ENCODE results near the gene BLOC1S2. TPM values are rescaled to one million over a fixed set of nuclear protein-coding genes. Genes with fewer than 3 reads are reported as not detected.

BLOC1S2 gene
- total and polyA plus RNA-seq, 5 donors from 2014 or later, result 58.4 to 104 (median 80.2) TPM

- no peak for DNase-seq
- H3K36me3 ChIP-seq (ENCODE audit: control insufficient read depth, insufficient read depth, low read length), result peaks cover 83% of the 10 kb centered on the region
- no peak overlapping the region for H3K27ac ChIP-seq (ENCODE audit: insufficient read depth, low read length, poor library complexity, severe bottlenecking)
- H3K9me3 Mint-ChIP-seq, result no peaks in the 10 kb centered on the region
- H3K27me3 ChIP-seq (ENCODE audit: control insufficient read depth, insufficient read depth, low read length), result no peaks in the 10 kb centered on the region
- H3K9me3 ChIP-seq (ENCODE audit: control insufficient read depth in 2 of 2, low read length in 2 of 2), result no peaks in the 10 kb centered on the region
- no peak overlapping the region for H3K4me3 ChIP-seq (ENCODE audit: low read depth, low read length)
- H3K27me3 Mint-ChIP-seq, result no peaks in the 10 kb centered on the region
- peaks cover 62% of the 10 kb centered on the region for H3K36me3 Mint-ChIP-seq
- no peak overlapping the region for H3K4me3 Mint-ChIP-seq
- no peaks in the 10 kb centered on the region for H3K4me1 ChIP-seq (ENCODE audit: control insufficient read depth, insufficient read depth, low read length, poor library complexity, severe bottlenecking)
- H3K4me1 Mint-ChIP-seq, result peaks cover 5 to 16% (median 8%) of the 10 kb centered on the region in 4 donors
- no peak for ATAC-seq (ENCODE audit: low read depth in 2 of 2)
- H3K27ac Mint-ChIP-seq, result no peak overlapping the region
Measured at GRCh38 chr10:100254191-100254590, 32.3 kb downstream of the BLOC1S2 start.

GRCh38 chr10:100253041-100253440 is 33.4 kb downstream of the BLOC1S2 start:
- no peaks in the 10 kb centered on the region for H3K9me3 Mint-ChIP-seq
- peaks cover 0 to 11% (median 5%) of the 10 kb centered on the region in 4 donors for H3K4me1 Mint-ChIP-seq
- Histone ChIP-seq H3K4me3 (ENCODE audit: low read depth, low read length) (no peak overlapping the region), H3K27ac (ENCODE audit: insufficient read depth, low read length, poor library complexity, severe bottlenecking) (no peak overlapping the region), H3K36me3 (ENCODE audit: control insufficient read depth, insufficient read depth, low read length) (peaks cover 88% of the 10 kb centered on the region), H3K4me1 (ENCODE audit: control insufficient read depth, insufficient read depth, low read length, poor library complexity, severe bottlenecking) (no peaks in the 10 kb centered on the region), H3K27me3 (ENCODE audit: control insufficient read depth, insufficient read depth, low read length) (no peaks in the 10 kb centered on the region), H3K9me3 (ENCODE audit: control insufficient read depth in 2 of 2, low read length in 2 of 2) (no peaks in the 10 kb centered on the region)
- H3K4me3 Mint-ChIP-seq, result no peak overlapping the region
- peaks cover 61% of the 10 kb centered on the region for H3K36me3 Mint-ChIP-seq
- ATAC-seq (ENCODE audit: low read depth in 2 of 2), result no peak
- no peak for DNase-seq
- H3K27me3 Mint-ChIP-seq, result no peaks in the 10 kb centered on the region
- no peak overlapping the region for H3K27ac Mint-ChIP-seq

- Mint-ChIP-seq H3K27me3 (no peaks in the 10 kb centered on the region), H3K9me3 (no peaks in the 10 kb centered on the region), H3K36me3 (peaks cover 41% of the 10 kb centered on the region), H3K27ac (peak overlapping the region in 1 of 3 donors; percentile 32), H3K4me1 (peaks cover 0 to 6% (median 4%) of the 10 kb centered on the region in 4 donors), H3K4me3 (no peak overlapping the region)
- Histone ChIP-seq H3K27ac (ENCODE audit: insufficient read depth, low read length, poor library complexity, severe bottlenecking) (no peak overlapping the region), H3K27me3 (ENCODE audit: control insufficient read depth, insufficient read depth, low read length) (no peaks in the 10 kb centered on the region), H3K4me1 (ENCODE audit: control insufficient read depth, insufficient read depth, low read length, poor library complexity, severe bottlenecking) (no peaks in the 10 kb centered on the region), H3K36me3 (ENCODE audit: control insufficient read depth, insufficient read depth, low read length) (peaks cover 89% of the 10 kb centered on the region), H3K9me3 (ENCODE audit: control insufficient read depth in 2 of 2, low read length in 2 of 2) (no peaks in the 10 kb centered on the region), H3K4me3 (ENCODE audit: low read depth, low read length) (no peak overlapping the region)
- no peak for DNase-seq
- no peak for ATAC-seq (ENCODE audit: low read depth in 2 of 2)
Measured at GRCh38 chr10:100248820-100249219, 37.7 kb downstream of the BLOC1S2 start.

GRCh38 chr10:100245484-100246220 is 40.8 kb downstream of the BLOC1S2 start:
- H3K4me3 ChIP-seq (ENCODE audit: low read depth, low read length), result no peak overlapping the region
- DNase-seq, result no peak
- no peak for ATAC-seq (ENCODE audit: low read depth in 2 of 2)
- Mint-ChIP-seq H3K9me3 (no peaks in the 10 kb centered on the region), H3K4me1 (peaks cover 1 to 6% (median 3%) of the 10 kb centered on the region in 4 donors), H3K36me3 (peaks cover 35% of the 10 kb centered on the region), H3K27ac (no peak overlapping the region), H3K4me3 (no peak overlapping the region), H3K27me3 (no peaks in the 10 kb centered on the region)
- H3K27me3 ChIP-seq (ENCODE audit: control insufficient read depth, insufficient read depth, low read length), result no peaks in the 10 kb centered on the region
- no peaks in the 10 kb centered on the region for H3K9me3 ChIP-seq (ENCODE audit: control insufficient read depth in 2 of 2, low read length in 2 of 2)
- H3K4me1 ChIP-seq (ENCODE audit: control insufficient read depth, insufficient read depth, low read length, poor library complexity, severe bottlenecking), result no peaks in the 10 kb centered on the region
- H3K36me3 ChIP-seq (ENCODE audit: control insufficient read depth, insufficient read depth, low read length), result peaks cover 92% of the 10 kb centered on the region
- H3K27ac ChIP-seq (ENCODE audit: insufficient read depth, low read length, poor library complexity, severe bottlenecking), result no peak overlapping the region

GRCh38 chr10:100239851-100240250 is 46.6 kb downstream of the BLOC1S2 start:
- peaks cover 4 to 13% (median 6%) of the 10 kb centered on the region in 4 donors for H3K4me1 Mint-ChIP-seq
- Histone ChIP-seq H3K27me3 (ENCODE audit: control insufficient read depth, insufficient read depth, low read length) (no peaks in the 10 kb centered on the region), H3K4me1 (ENCODE audit: control insufficient read depth, insufficient read depth, low read length, poor library complexity, severe bottlenecking) (no peaks in the 10 kb centered on the region), H3K36me3 (ENCODE audit: control insufficient read depth, insufficient read depth, low read length) (peaks cover 71% of the 10 kb centered on the region), H3K9me3 (ENCODE audit: control insufficient read depth in 2 of 2, low read length in 2 of 2) (no peaks in the 10 kb centered on the region), H3K27ac (ENCODE audit: insufficient read depth, low read length, poor library complexity, severe bottlenecking) (no peak overlapping the region), H3K4me3 (ENCODE audit: low read depth, low read length) (no peak overlapping the region)
- H3K9me3 Mint-ChIP-seq, result no peaks in the 10 kb centered on the region
- peaks cover 33% of the 10 kb centered on the region for H3K36me3 Mint-ChIP-seq
- no peak overlapping the region for H3K4me3 Mint-ChIP-seq
- no peaks in the 10 kb centered on the region for H3K27me3 Mint-ChIP-seq
- ATAC-seq (ENCODE audit: low read depth in 2 of 2) (no peak), DNase-seq (no peak)
- H3K27ac Mint-ChIP-seq, result no peak overlapping the region

- no peaks in the 10 kb centered on the region for H3K4me1 ChIP-seq (ENCODE audit: control insufficient read depth, insufficient read depth, low read length, poor library complexity, severe bottlenecking)
- Mint-ChIP-seq H3K36me3 (peaks cover 39% of the 10 kb centered on the region), H3K27ac (no peak overlapping the region), H3K9me3 (no peaks in the 10 kb centered on the region), H3K4me1 (peaks cover 4 to 13% (median 6%) of the 10 kb centered on the region in 4 donors), H3K27me3 (no peaks in the 10 kb centered on the region), H3K4me3 (no peak overlapping the region)
- peaks cover 70% of the 10 kb centered on the region for H3K36me3 ChIP-seq (ENCODE audit: control insufficient read depth, insufficient read depth, low read length)
- no peak overlapping the region for H3K4me3 ChIP-seq (ENCODE audit: low read depth, low read length)
- H3K27ac ChIP-seq (ENCODE audit: insufficient read depth, low read length, poor library complexity, severe bottlenecking), result no peak overlapping the region
- ATAC-seq (ENCODE audit: low read depth in 2 of 2) (no peak), DNase-seq (no peak)
- H3K27me3 ChIP-seq (ENCODE audit: control insufficient read depth, insufficient read depth, low read length), result no peaks in the 10 kb centered on the region
- H3K9me3 ChIP-seq (ENCODE audit: control insufficient read depth in 2 of 2, low read length in 2 of 2), result no peaks in the 10 kb centered on the region
Measured at GRCh38 chr10:100238429-100238828, 48.1 kb downstream of the BLOC1S2 start.

GRCh38 chr10:100232101-100232500 is 54.4 kb downstream of the BLOC1S2 start:
- Mint-ChIP-seq H3K36me3 (peaks cover 19% of the 10 kb centered on the region), H3K27ac (peak overlapping the region in 1 of 3 donors; percentile 23), H3K4me3 (peak overlapping the region in 1 of 4 donors; percentile 59), H3K9me3 (peaks cover 0 to 5% (median 0%) of the 10 kb centered on the region in 7 donors), H3K4me1 (peaks cover 13 to 30% (median 24%) of the 10 kb centered on the region in 4 donors), H3K27me3 (no peaks in the 10 kb centered on the region)
- Histone ChIP-seq H3K27me3 (ENCODE audit: control insufficient read depth, insufficient read depth, low read length) (no peaks in the 10 kb centered on the region), H3K4me1 (ENCODE audit: control insufficient read depth, insufficient read depth, low read length, poor library complexity, severe bottlenecking) (peaks cover 19% of the 10 kb centered on the region), H3K36me3 (ENCODE audit: control insufficient read depth, insufficient read depth, low read length) (peaks cover 50% of the 10 kb centered on the region), H3K4me3 (ENCODE audit: low read depth, low read length) (no peak overlapping the region), H3K27ac (ENCODE audit: insufficient read depth, low read length, poor library complexity, severe bottlenecking) (no peak overlapping the region), H3K9me3 (ENCODE audit: control insufficient read depth in 2 of 2, low read length in 2 of 2) (no peaks in the 10 kb centered on the region)
- no peak for DNase-seq
- ATAC-seq (ENCODE audit: low read depth in 2 of 2), result no peak
